Epithelial cell of esophagus (primary cell): ENCODE measurements around the gene TMEM128.

Experiments used
- DNase-seq: peaks from one replicate; pipeline ENCODE4 v3.0.0; 2010; ENCODE audit warnings: low read depth
- H3K4me3 ChIP-seq: 2 replicates; pipeline ENCODE4 v1.5.1; 2011; ENCODE audit warnings: mild to moderate bottlenecking, low read length, control low read depth
- CTCF ChIP-seq: IDR thresholded peaks from 2 replicates; pipeline ENCODE4 v1.5.1; 2011; ENCODE audit warnings: low read depth, mild to moderate bottlenecking, low read length, control low read depth, inconsistent platforms; ENCODE audit not compliant: insufficient read depth; ENCODE audit errors: missing control alignments

The TMEM128 gene

GRCh38 chr4:4288098-4288497, 40.1 kb upstream of the TMEM128 start:
- TF ChIP-seq CTCF = no peak
- no peak overlapping the region for H3K4me3 ChIP-seq
- DNase-seq = no peak

- no peak for TF ChIP-seq CTCF
- H3K4me3 ChIP-seq = no peak overlapping the region
- DNase-seq = peak; percentile 77
Measured at GRCh38 chr4:4284827-4285618, 37.0 kb upstream of the TMEM128 start.

- no peak for TF ChIP-seq CTCF
- H3K4me3 ChIP-seq = no peak overlapping the region
- no peak for DNase-seq
Measured at GRCh38 chr4:4281787-4282186, 33.8 kb upstream of the TMEM128 start.

- DNase-seq = no peak
- no peak overlapping the region for H3K4me3 ChIP-seq
- no peak for TF ChIP-seq CTCF
Measured at GRCh38 chr4:4277531-4277930, 29.5 kb upstream of the TMEM128 start.

- DNase-seq = no peak
- H3K4me3 ChIP-seq = no peak overlapping the region
- TF ChIP-seq CTCF = no peak
Measured at GRCh38 chr4:4274226-4274625, 26.2 kb upstream of the TMEM128 start.

GRCh38 chr4:4271912-4272311, 23.9 kb upstream of the TMEM128 start:
- no peak for TF ChIP-seq CTCF
- H3K4me3 ChIP-seq = no peak overlapping the region
- DNase-seq = no peak

GRCh38 chr4:4270529-4270928, 22.5 kb upstream of the TMEM128 start:
- H3K4me3 ChIP-seq = no peak overlapping the region
- DNase-seq = peak; percentile 73
- no peak for TF ChIP-seq CTCF
